ENCODE measurements around the gene PNPT1. TPM values are rescaled to one million over a fixed set of nuclear protein-coding genes. Genes with fewer than 3 reads are reported as not detected.

PNPT1 gene
- total and polyA plus RNA-seq, 2 of the 8 experiments (the other 6 are each of a cell fraction or from before 2014, with no cell fraction given), result 8.3 to 40.2 TPM

- no peak overlapping the region for H4K91ac ChIP-seq (replicated peaks; ENCODE audit: insufficient read length, low read length)
- H3K27ac ChIP-seq (ENCODE audit: low read depth, low read length), result no peak overlapping the region
- no peaks in the 10 kb centered on the region for H3K27me3 ChIP-seq (replicated peaks in 1 of 4; ENCODE audit: control insufficient read depth in 3 of 4, extremely low read depth in 1 of 4, insufficient read depth in 3 of 4, low read length in 3 of 4)
- ChIA-PET POLR2A (ENCODE audit: partially characterized antibody) (interaction anchor here (0.7 to 1.6 kb wide), 2 partner anchors 9 to 41 kb away, joined by 3 to 9 read pairs; no protein-coding TSS in a partner anchor), CTCF (ENCODE audit: partially characterized antibody) (interaction anchor here (0.6 to 0.7 kb wide), 4 partner anchors 11 to 917 kb away, joined by 3 to 4 read pairs (median 3); no protein-coding TSS in a partner anchor)
- H2BK5ac ChIP-seq (ENCODE audit: low read depth, low read length), result no peak overlapping the region
- no peak overlapping the region for H3K18ac ChIP-seq (ENCODE audit: extremely low read depth, low read length)
- H3K4ac ChIP-seq (replicated peaks; ENCODE audit: insufficient read length, low read depth, low read length), result no peak overlapping the region
- H2AFZ ChIP-seq (ENCODE audit: low read length), result no peak overlapping the region
- H2BK15ac ChIP-seq (ENCODE audit: low read length), result no peak overlapping the region
- no peak overlapping the region for H4K5ac ChIP-seq (ENCODE audit: insufficient read length, low read depth, low read length)
- TF ChIP-seq CEBPB (IDR thresholded peaks at IDR 0.05; ENCODE audit: low read depth, low read length) (no peak), E2F6 (IDR thresholded peaks at IDR 0.05) (no peak)
- H3K36me3 ChIP-seq (ENCODE audit: control insufficient read depth in 2 of 4, insufficient read depth in 4 of 4, low read length in 3 of 4), result peaks cover 0 to 14% (median 4%) of the 10 kb centered on the region in 4 experiments; a peak in 4 of 8 replicates
- DNase-seq (ENCODE audit: low read depth in 1 of 2, low spot score in 2 of 2) (no peak), FAIRE-seq (no peak)
- no peak overlapping the region for H3K56ac ChIP-seq (replicated peaks; ENCODE audit: insufficient read length, low read depth, low read length)
- no peaks in the 10 kb centered on the region for H3K23me2 ChIP-seq (ENCODE audit: low read depth, low read length)
- H2BK120ac ChIP-seq (replicated peaks; ENCODE audit: low read depth, low read length), result no peak overlapping the region
- H3K4me1 ChIP-seq (replicated peaks in 1 of 4; ENCODE audit: control insufficient read depth in 3 of 4, insufficient read depth in 4 of 4, low read length in 3 of 4), result no peaks in the 10 kb centered on the region
- WGBS, 2 experiments (ENCODE audit: extremely low coverage in 1 of 2, insufficient coverage in 1 of 2, insufficient read length in 1 of 2, insufficient replicate concordance in 2 of 2, low coverage in 1 of 2, low lambda C conversion rate in 2 of 2, missing lambda C conversion rate in 1 of 2), result 78% methylated on average over 7 of the region's 8 CpGs; no CpG with 5 or more reads in 1 of the 2 experiments
- no peaks in the 10 kb centered on the region; the same call in 1 of the 2 replicates for H3K79me1 ChIP-seq (ENCODE audit: low read depth, low read length)
- H4K8ac ChIP-seq (ENCODE audit: extremely low read depth, insufficient read depth, low read length), result no peak overlapping the region
- no peak overlapping the region for H2BK12ac ChIP-seq (ENCODE audit: low read depth, low read length)
- H4K20me1 ChIP-seq (replicated peaks in 1 of 2; ENCODE audit: control insufficient read depth in 1 of 2, insufficient read depth in 2 of 2, low read length in 2 of 2), result no peaks in the 10 kb centered on the region
- H2AK5ac ChIP-seq (ENCODE audit: low read depth, low read length), result no peak overlapping the region
- no peak overlapping the region for H3K14ac ChIP-seq (ENCODE audit: insufficient read length)
- H3K9ac ChIP-seq (replicated peaks in 1 of 4; ENCODE audit: extremely low read depth in 1 of 4, low read depth in 3 of 4, low read length in 3 of 4), result no peak overlapping the region
- H3K9me3 ChIP-seq (ENCODE audit: insufficient read depth in 2 of 2, low read depth in 1 of 2, low read length in 1 of 2), result no peaks in the 10 kb centered on the region
- peaks cover 0 to 47% of the 10 kb centered on the region in 2 experiments; a peak in 3 of 4 replicates for H3K79me2 ChIP-seq (ENCODE audit: control insufficient read depth in 1 of 2, insufficient read depth in 2 of 2, low read length in 2 of 2)
- no peak overlapping the region for H3K23ac ChIP-seq (ENCODE audit: insufficient read length)
- no peak overlapping the region for H2BK20ac ChIP-seq (ENCODE audit: low read length)
- no peak overlapping the region for H3K4me3 ChIP-seq (ENCODE audit: extremely low read depth in 1 of 4, insufficient read depth in 2 of 4, low read depth in 3 of 4, low read length in 4 of 4)
- H3K4me2 ChIP-seq (ENCODE audit: insufficient read depth in 1 of 2, low read depth in 2 of 2, low read length in 2 of 2), result no peak overlapping the region
Measured at GRCh38 chr2:55609193-55609794, 84.3 kb downstream of the PNPT1 start.
